Measurements from ENCODE around the gene ADAM19.

DNA sequence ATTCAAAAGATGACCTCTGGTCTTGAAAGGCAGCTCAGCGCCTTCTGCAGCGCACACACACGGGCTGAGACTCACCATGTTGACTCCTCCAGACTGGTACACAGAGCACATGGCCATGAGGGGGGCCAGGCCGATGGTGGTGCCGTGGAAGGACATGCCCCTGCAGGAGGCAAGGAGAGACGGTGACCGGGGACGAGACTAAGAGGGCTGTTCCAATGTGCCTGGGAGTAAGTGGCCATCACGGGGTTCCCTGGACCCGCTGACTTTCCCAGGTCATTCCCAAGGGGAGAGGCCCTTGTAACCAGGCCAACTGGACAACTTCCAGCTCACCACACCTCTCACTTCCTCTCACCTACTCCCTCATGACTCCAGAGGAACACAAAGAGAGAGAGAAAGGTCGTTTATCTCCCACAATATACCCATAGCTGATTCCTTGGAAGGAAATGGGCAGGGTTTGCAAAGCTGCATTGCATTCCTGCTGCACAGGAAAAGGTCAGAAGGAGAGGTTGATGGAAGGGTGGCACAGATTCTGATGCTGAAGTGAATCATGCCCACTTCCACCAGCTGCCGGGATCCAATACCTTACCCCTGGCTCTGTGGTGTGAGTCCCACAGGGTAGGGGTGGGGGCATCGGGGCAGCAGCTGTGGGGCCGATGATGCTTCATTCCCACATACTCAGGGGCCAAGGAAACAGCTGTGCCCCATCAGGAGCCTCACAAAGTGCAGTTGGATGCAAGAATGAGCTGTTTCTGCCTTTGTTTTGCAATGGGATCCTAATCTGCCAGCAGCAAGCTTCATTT, 68.4 kb downstream of the ADAM19 start:
- TF ChIP-seq, protein P1, sequence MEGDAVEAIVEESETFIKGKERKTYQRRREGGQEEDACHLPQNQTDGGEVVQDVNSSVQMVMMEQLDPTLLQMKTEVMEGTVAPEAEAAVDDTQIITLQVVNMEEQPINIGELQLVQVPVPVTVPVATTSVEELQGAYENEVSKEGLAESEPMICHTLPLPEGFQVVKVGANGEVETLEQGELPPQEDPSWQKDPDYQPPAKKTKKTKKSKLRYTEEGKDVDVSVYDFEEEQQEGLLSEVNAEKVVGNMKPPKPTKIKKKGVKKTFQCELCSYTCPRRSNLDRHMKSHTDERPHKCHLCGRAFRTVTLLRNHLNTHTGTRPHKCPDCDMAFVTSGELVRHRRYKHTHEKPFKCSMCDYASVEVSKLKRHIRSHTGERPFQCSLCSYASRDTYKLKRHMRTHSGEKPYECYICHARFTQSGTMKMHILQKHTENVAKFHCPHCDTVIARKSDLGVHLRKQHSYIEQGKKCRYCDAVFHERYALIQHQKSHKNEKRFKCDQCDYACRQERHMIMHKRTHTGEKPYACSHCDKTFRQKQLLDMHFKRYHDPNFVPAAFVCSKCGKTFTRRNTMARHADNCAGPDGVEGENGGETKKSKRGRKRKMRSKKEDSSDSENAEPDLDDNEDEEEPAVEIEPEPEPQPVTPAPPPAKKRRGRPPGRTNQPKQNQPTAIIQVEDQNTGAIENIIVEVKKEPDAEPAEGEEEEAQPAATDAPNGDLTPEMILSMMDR (IDR thresholded peaks at IDR 0.05), result no peak
- TF ChIP-seq POLR2A (IDR thresholded peaks at IDR 0.05) (no peak), POLR2AphosphoS5 (IDR thresholded peaks at IDR 0.05) (no peak), EP300 (IDR thresholded peaks at IDR 0.05; ENCODE audit: low read depth) (no peak)
